GM18517 (cell line): ENCODE data around the gene PDIA6.
"Not testable (repeated sequence)": the region's sequence is repeated elsewhere in the genome, so short reads cannot be mapped to it uniquely, and the experiment has no call there.

Experiments used
- ATAC-seq: cut with Tn5 transposase; IDR thresholded peaks from one replicate; pipeline ENCODE4 v1.9.1; 2021; ENCODE audit warnings: mild to moderate bottlenecking, moderate library complexity; ENCODE audit not compliant: unreplicated experiment

The PDIA6 gene

GRCh38 chr2:10834068-10834655 lies 21.6 kb upstream of the PDIA6 start:
- no peak for ATAC-seq

- no peak for ATAC-seq
Measured at GRCh38 chr2:10833021-10833420, 20.4 kb upstream of the PDIA6 start.

- peak; percentile 86 for ATAC-seq
Measured at GRCh38 chr2:10832203-10832936, 19.8 kb upstream of the PDIA6 start.

GRCh38 chr2:10831400-10831985 lies 18.9 kb upstream of the PDIA6 start:
- no peak for ATAC-seq

GRCh38 chr2:10830641-10831399 lies 18.2 kb upstream of the PDIA6 start:
- no peak for ATAC-seq

- ATAC-seq, result no peak
Measured at GRCh38 chr2:10830203-10830602, 17.6 kb upstream of the PDIA6 start.

GRCh38 chr2:10829299-10829698 lies 16.7 kb upstream of the PDIA6 start:
- ATAC-seq, result no peak

GRCh38 chr2:10828346-10828745 lies 15.8 kb upstream of the PDIA6 start:
- ATAC-seq, result no peak

GRCh38 chr2:10826625-10827024 lies 14.0 kb upstream of the PDIA6 start:
- no peak for ATAC-seq

- ATAC-seq, result no peak
Measured at GRCh38 chr2:10826026-10826425, 13.4 kb upstream of the PDIA6 start.

- ATAC-seq, result no peak
Measured at GRCh38 chr2:10824191-10824590, 11.6 kb upstream of the PDIA6 start.

GRCh38 chr2:10820978-10821695 lies 8.6 kb upstream of the PDIA6 start:
- no peak for ATAC-seq

- no peak for ATAC-seq
Measured at GRCh38 chr2:10820562-10820961, 8.0 kb upstream of the PDIA6 start.

GRCh38 chr2:10819714-10820314 lies 7.2 kb upstream of the PDIA6 start:
- no peak for ATAC-seq

GRCh38 chr2:10818984-10819383 lies 6.4 kb upstream of the PDIA6 start:
- ATAC-seq, result no peak

- ATAC-seq, result not testable (repeated sequence)
Measured at GRCh38 chr2:10818305-10818704, 5.7 kb upstream of the PDIA6 start.

GRCh38 chr2:10817413-10817812 lies 4.8 kb upstream of the PDIA6 start:
- no peak for ATAC-seq

GRCh38 chr2:10814571-10815331 lies 2.2 kb upstream of the PDIA6 start:
- no peak for ATAC-seq

GRCh38 chr2:10814142-10814541 lies 1.6 kb upstream of the PDIA6 start:
- no peak for ATAC-seq
